AG09309 (cell line): ENCODE results near the gene OR2V2.
"Not testable (repeated sequence)": the region's sequence is repeated elsewhere in the genome, so short reads cannot be mapped to it uniquely, and the experiment has no call there.

Source experiments
- DNase-seq: peaks from one replicate; pipeline ENCODE4 v3.0.0-alpha.2; 2010; ENCODE audit warnings: low read depth
- H3K4me3 ChIP-seq: 2 replicates; pipeline ENCODE4 v1.5.1; 2011; ENCODE audit warnings: mild to moderate bottlenecking, low read depth, low read length, moderate library complexity; ENCODE audit not compliant: control insufficient read depth
- CTCF ChIP-seq: IDR thresholded peaks from 2 replicates; pipeline ENCODE4 v1.5.1; 2011; ENCODE audit warnings: mild to moderate bottlenecking, low read depth, low read length, inconsistent platforms; ENCODE audit not compliant: insufficient read depth, control insufficient read depth; ENCODE audit errors: missing control alignments

The OR2V2 gene

GRCh38 chr5:181167814-181168488, 20.6 kb downstream of the OR2V2 start:
- no peak for DNase-seq
- H3K4me3 ChIP-seq = no peak overlapping the region
- peak; percentile 49 for TF ChIP-seq CTCF

- no peak overlapping the region for H3K4me3 ChIP-seq
- no peak for DNase-seq
- TF ChIP-seq CTCF = no peak
These were observed 21.3 kb downstream of the OR2V2 start for GRCh38 chr5:181168595-181169118.

- not testable (repeated sequence) for DNase-seq
- peak overlapping the region; percentile 3 for H3K4me3 ChIP-seq
These were observed 22.3 kb downstream of the OR2V2 start for GRCh38 chr5:181169459-181170236.

- H3K4me3 ChIP-seq = peak overlapping the region; percentile 3; the same call in 1 of the 2 replicates
- DNase-seq = no peak
- no peak for TF ChIP-seq CTCF
These were observed 22.9 kb downstream of the OR2V2 start for GRCh38 chr5:181170237-181170825.

- peak; percentile 71 for DNase-seq
- H3K4me3 ChIP-seq = no peak overlapping the region
- TF ChIP-seq CTCF = no peak
These were observed 23.6 kb downstream of the OR2V2 start for GRCh38 chr5:181170996-181171395.

- no peak for DNase-seq
- H3K4me3 ChIP-seq = no peak overlapping the region
- no peak for TF ChIP-seq CTCF
These were observed 24.4 kb downstream of the OR2V2 start for GRCh38 chr5:181171782-181172181.

GRCh38 chr5:181173027-181173419, 25.6 kb downstream of the OR2V2 start:
- H3K4me3 ChIP-seq = no peak overlapping the region
- no peak for DNase-seq
- no peak for TF ChIP-seq CTCF
